IMR-90 (cell line): ENCODE data around the gene TMEM204. TPM values are rescaled to one million over a fixed set of nuclear protein-coding genes. Genes with fewer than 3 reads are reported as not detected.

Source experiments
- ATAC-seq: fragments of 200-7000 bp; cut with Tn5 transposase; 2 replicates; pipeline ENCODE4 v1.9.1; 2020; ENCODE audit warnings: low read depth, mild to moderate bottlenecking, moderate library complexity
- BruUV-seq: library from RNA; stranded (reverse); fragments of 400-500 nt; replicated peaks from 2 replicates; lab custom pipeline; 2021; lab: Mats Ljungman, UMichigan
- CTCF ChIA-PET: fragments of 300-600 bp; formaldehyde crosslinking; extraction: SDS; loops from one replicate; lab custom pipeline; 2021; ENCODE audit warnings: antibody characterized with exemption; lab: Yijun Ruan, JAX
- POLR2A ChIA-PET: fragments of 300-600 bp; sonication (Branson Sonifier 250); formaldehyde crosslinking; loops from one replicate; lab custom pipeline; 2022; ENCODE audit warnings: antibody characterized with exemption; ENCODE audit not compliant: unreplicated experiment; lab: Charles Lee
- DNase-seq: peaks from one replicate; pipeline ENCODE4 v3.0.0; 2013
- H2AFZ ChIP-seq: replicated peaks from 2 replicates; pipeline ENCODE3; 2013; ENCODE audit warnings: low read length, mild to moderate bottlenecking; ENCODE audit not compliant: poor library complexity
- H2AK5ac ChIP-seq: 2 replicates; pipeline ENCODE4 v1.6.1; 2013; ENCODE audit warnings: low read depth, low read length, inconsistent platforms
- H2AK9ac ChIP-seq: replicated peaks from 2 replicates; pipeline ENCODE3; 2013; ENCODE audit warnings: mild to moderate bottlenecking, low read depth, low read length, moderate library complexity; ENCODE audit not compliant: poor library complexity
- H2BK120ac ChIP-seq: 2 replicates; pipeline ENCODE4 v1.6.1; 2013; ENCODE audit warnings: low read depth, low read length, inconsistent platforms
- H2BK15ac ChIP-seq: 3 replicates; pipeline ENCODE4 v1.6.1; 2013; ENCODE audit warnings: low read depth, low read length, inconsistent platforms
- H2BK20ac ChIP-seq: 2 replicates; pipeline ENCODE4 v1.6.1; 2013; ENCODE audit warnings: low read depth, mild to moderate bottlenecking, inconsistent platforms, low read length, moderate library complexity
- H2BK5ac ChIP-seq: 2 replicates; pipeline ENCODE4 v1.6.1; 2013; ENCODE audit warnings: mild to moderate bottlenecking, low read depth, low read length, inconsistent platforms; ENCODE audit not compliant: poor library complexity, severe bottlenecking
- H3K14ac ChIP-seq: replicated peaks from 2 replicates; pipeline ENCODE4 v1.6.1; 2013; ENCODE audit warnings: low read depth, low read length, inconsistent platforms
- H3K18ac ChIP-seq: 2 replicates; pipeline ENCODE4 v1.6.1; 2013; ENCODE audit warnings: low read depth, low read length, control low read depth
- H3K23ac ChIP-seq: 2 replicates; pipeline ENCODE4 v1.6.1; 2013; ENCODE audit warnings: low read depth, low read length, inconsistent platforms
- H3K27ac ChIP-seq: 2 replicates; pipeline ENCODE4 v1.5.1; 2013; ENCODE audit warnings: mild to moderate bottlenecking, control low read depth, low read length; ENCODE audit not compliant: insufficient read depth
- H3K27me3 ChIP-seq: 2 replicates; pipeline ENCODE4 v1.6.1; 2013; ENCODE audit warnings: low read length; ENCODE audit not compliant: control insufficient read depth, insufficient read depth
- H3K36me3 ChIP-seq: 2 replicates; pipeline ENCODE4 v1.6.1; 2013; ENCODE audit warnings: low read length, mixed read lengths; ENCODE audit not compliant: control insufficient read depth, insufficient read depth
- H3K4ac ChIP-seq: 2 replicates; pipeline ENCODE4 v1.6.1; 2013; ENCODE audit warnings: low read depth, low read length, inconsistent platforms
- H3K4me1 ChIP-seq: 2 replicates; pipeline ENCODE4 v1.6.1; 2013; ENCODE audit warnings: low read length, mixed read lengths; ENCODE audit not compliant: control insufficient read depth, insufficient read depth
- H3K4me2 ChIP-seq: 2 replicates; pipeline ENCODE4 v1.6.1; 2013; ENCODE audit warnings: low read depth, mild to moderate bottlenecking, control low read depth, low read length, moderate library complexity
- H3K4me3 ChIP-seq: 2 replicates; pipeline ENCODE4 v1.5.1; 2013; ENCODE audit warnings: low read depth, mild to moderate bottlenecking, control low read depth, low read length, moderate library complexity; ENCODE audit not compliant: insufficient read depth
- H3K56ac ChIP-seq: 2 replicates; pipeline ENCODE4 v1.6.1; 2013; ENCODE audit warnings: low read length, inconsistent platforms; ENCODE audit not compliant: insufficient read depth; ENCODE audit errors: extremely low read depth
- H3K79me1 ChIP-seq, 2 experiments: 2 replicates each; pipeline ENCODE4 v1.6.1; 2013; ENCODE audit warnings: low read length in 2 of 2, inconsistent platforms in 1 of 2, low read depth in 1 of 2
- H3K9ac ChIP-seq: 2 replicates; pipeline ENCODE4 v1.6.1; 2013; ENCODE audit warnings: low read depth, low read length, control low read depth
- H3K9me1 ChIP-seq: 2 replicates; pipeline ENCODE4 v1.6.1; 2013; ENCODE audit warnings: low read length, inconsistent platforms; ENCODE audit not compliant: insufficient read depth
- H3K9me3 ChIP-seq: 2 replicates; pipeline ENCODE4 v1.6.1; 2013; ENCODE audit warnings: low read length; ENCODE audit not compliant: control insufficient read depth, insufficient read depth
- H4K20me1 ChIP-seq: 2 replicates; pipeline ENCODE4 v1.6.1; 2013; ENCODE audit warnings: low read length, inconsistent platforms; ENCODE audit not compliant: insufficient read depth
- H4K5ac ChIP-seq: 2 replicates; pipeline ENCODE4 v1.6.1; 2013; ENCODE audit warnings: mild to moderate bottlenecking, low read depth, low read length, control low read depth
- H4K8ac ChIP-seq, 2 experiments: 2 replicates each; pipeline ENCODE4 v1.6.1; 2013; ENCODE audit warnings: low read depth in 2 of 2, low read length in 2 of 2, control low read depth in 1 of 2, inconsistent platforms in 1 of 2
- H4K91ac ChIP-seq: 2 replicates; pipeline ENCODE4 v1.6.1; 2013; ENCODE audit warnings: low read depth, low read length, inconsistent platforms; ENCODE audit not compliant: insufficient read depth
- CHD1 ChIP-seq: IDR thresholded peaks from 2 replicates; pipeline ENCODE4 v1.6.1; 2012; ENCODE audit warnings: low read depth, low read length, improper control_type of control experiment
- MAFK ChIP-seq: IDR thresholded peaks from 2 replicates; pipeline ENCODE4 v1.6.1; 2012; ENCODE audit warnings: low read depth, low read length, improper control_type of control experiment
- MXI1 ChIP-seq: IDR thresholded peaks from 2 replicates; pipeline ENCODE4 v1.6.1; 2012; ENCODE audit warnings: low read depth, mild to moderate bottlenecking, low read length, moderate library complexity, borderline replicate concordance
- NFE2L2 ChIP-seq: fragments of 150-350 bp; IDR thresholded peaks from 2 replicates; pipeline ENCODE4 v1.6.1; 2016; ENCODE audit warnings: low read depth, mild to moderate bottlenecking, low read length
- RFX5 ChIP-seq: IDR thresholded peaks from 2 replicates; pipeline ENCODE4 v1.8.0; 2012; ENCODE audit warnings: low read depth, mild to moderate bottlenecking, low read length, moderate library complexity
- WGBS, 2 experiments: methylation state at CpG; one replicate each; pipeline versions ENCODE4 v1.1.5 to v1.1.7; 2013; ENCODE audit warnings: missing lambda C conversion rate in 2 of 2; ENCODE audit not compliant: insufficient read length in 1 of 2; ENCODE audit errors: extremely low coverage in 2 of 2; 5-methylcytosine and 5-hydroxymethylcytosine counted together
- dilution Hi-C: fragments of 300-500 bp; cut with HindIII; formaldehyde crosslinking; loops from one replicate; pipeline ENCODE4 v1.14.3; 2018; ENCODE audit warnings: low sequenced_read_pairs; ENCODE audit not compliant: unreplicated experiment
- in situ Hi-C: fragments of 300-500 bp; cut with MboI; formaldehyde crosslinking; loops from 3 replicates; pipeline ENCODE4 v1.14.3; 2019; ENCODE audit warnings: low sequenced_read_pairs, inconsistent platforms, mixed read lengths
- intact Hi-C: fragments of 100-400 bp; cut with micrococcal nuclease; formaldehyde crosslinking; loops from 2 replicates; pipeline ENCODE4 v1.10.0; 2022
- polyA plus RNA-seq, 3 experiments: library from polyadenylated mRNA; depleted of rRNA; stranded (reverse); fragments of >200 nt; gene quantifications; 2 replicates each; pipeline ENCODE4 v1.2.3, GENCODE V29; 2012; ENCODE audit warnings: low replicate concordance in 1 of 3
- total RNA-seq: library from RNA; depleted of rRNA; stranded (reverse); fragments of >200 nt; gene quantifications from 2 replicates; pipeline ENCODE4 v1.2.3, GENCODE V29; 2012
- TF ChIP-seq, protein P1 (sequence below): fragments of 150-350 bp; IDR thresholded peaks from 2 replicates; pipeline ENCODE4 v1.6.1; 2016; ENCODE audit warnings: low read depth, mild to moderate bottlenecking, low read length, moderate library complexity, borderline replicate concordance

The TMEM204 gene
- total and polyA plus RNA-seq, 2 of the 4 experiments (the other 2 are of a cell fraction): 7.0 to 12.3 TPM

DNA sequence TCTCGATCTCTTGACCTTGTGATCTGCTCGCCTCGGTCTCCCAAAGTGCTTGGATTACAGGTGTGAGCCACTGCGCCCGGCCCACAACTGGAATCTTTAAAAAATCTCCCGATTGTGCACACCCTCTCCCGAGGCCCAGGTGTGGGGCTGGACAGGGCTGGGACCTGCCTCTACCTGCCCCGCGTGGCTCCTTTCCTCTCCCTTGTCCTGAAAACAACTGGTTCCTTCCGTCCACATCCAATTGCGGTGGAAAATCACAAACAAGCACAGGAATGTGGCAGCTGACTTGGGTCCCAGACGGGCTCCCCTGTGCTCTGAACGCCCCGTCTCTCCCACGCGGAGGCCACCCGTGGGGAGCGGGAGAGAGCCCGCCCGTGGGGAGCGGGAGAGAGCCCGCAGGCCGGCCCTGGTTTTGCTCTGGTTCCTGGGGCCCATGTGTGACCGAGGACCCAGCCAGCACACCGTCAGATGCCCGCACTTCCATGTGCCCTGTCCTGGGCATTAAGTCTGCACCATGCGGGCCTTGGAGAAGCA lies 3.0 kb upstream of the TMEM204 start:
- H2BK20ac ChIP-seq: no peak overlapping the region
- no peak overlapping the region for H2AK9ac ChIP-seq
- H3K79me1 ChIP-seq: peaks cover 5 to 17% of the 10 kb centered on the region in 2 experiments; a peak in 3 of 4 replicates
- peaks cover 17% of the 10 kb centered on the region for H3K4me1 ChIP-seq
- H4K5ac ChIP-seq: no peak overlapping the region
- no peak overlapping the region for H4K8ac ChIP-seq
- H2AK5ac ChIP-seq: no peak overlapping the region
- BruUV-seq: no TSS peak
- peaks cover under 1% of the 10 kb centered on the region; the same call in 1 of the 2 replicates for H3K36me3 ChIP-seq
- DNase-seq: no peak
- dilution Hi-C loops (no loop called here), intact Hi-C loops (no loop called here), in situ Hi-C loops (no loop called here)
- ChIA-PET POLR2A (no interaction called here), CTCF (no interaction called here)
- H3K9ac ChIP-seq: no peak overlapping the region
- no peak overlapping the region for H2BK5ac ChIP-seq
- no peak overlapping the region for H2BK120ac ChIP-seq
- H4K91ac ChIP-seq: no peak overlapping the region
- H2AFZ ChIP-seq: no peak overlapping the region
- H2BK15ac ChIP-seq: no peak overlapping the region
- peaks cover 4% of the 10 kb centered on the region for H3K9me1 ChIP-seq
- no peak overlapping the region for H3K4ac ChIP-seq
- H4K20me1 ChIP-seq: no peaks in the 10 kb centered on the region
- no peaks in the 10 kb centered on the region for H3K9me3 ChIP-seq
- H3K4me3 ChIP-seq: no peak overlapping the region
- no peak for ATAC-seq
- no peak overlapping the region for H3K4me2 ChIP-seq
- no peak overlapping the region for H3K27ac ChIP-seq
- H3K23ac ChIP-seq: no peak overlapping the region
- H3K14ac ChIP-seq: no peak overlapping the region
- H3K56ac ChIP-seq: no peak overlapping the region
- no peak overlapping the region for H3K18ac ChIP-seq
- 91% methylated on average over 13 of the region's 27 CpGs; no CpG with 5 or more reads in 1 of the 2 experiments for WGBS, 2 experiments
- no peak for TF ChIP-seq RFX5
- no peak for TF ChIP-seq NFE2L2
- no peak for TF ChIP-seq MAFK
- TF ChIP-seq CHD1: no peak
- TF ChIP-seq, protein P1, sequence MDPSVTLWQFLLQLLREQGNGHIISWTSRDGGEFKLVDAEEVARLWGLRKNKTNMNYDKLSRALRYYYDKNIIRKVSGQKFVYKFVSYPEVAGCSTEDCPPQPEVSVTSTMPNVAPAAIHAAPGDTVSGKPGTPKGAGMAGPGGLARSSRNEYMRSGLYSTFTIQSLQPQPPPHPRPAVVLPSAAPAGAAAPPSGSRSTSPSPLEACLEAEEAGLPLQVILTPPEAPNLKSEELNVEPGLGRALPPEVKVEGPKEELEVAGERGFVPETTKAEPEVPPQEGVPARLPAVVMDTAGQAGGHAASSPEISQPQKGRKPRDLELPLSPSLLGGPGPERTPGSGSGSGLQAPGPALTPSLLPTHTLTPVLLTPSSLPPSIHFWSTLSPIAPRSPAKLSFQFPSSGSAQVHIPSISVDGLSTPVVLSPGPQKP: no peak
- no peak for TF ChIP-seq MXI1
- H3K27me3 ChIP-seq: no peaks in the 10 kb centered on the region
